HCT116 (cell line): ENCODE results near the gene SAP130. TPM values are rescaled to one million over a fixed set of nuclear protein-coding genes. Genes with fewer than 3 reads are reported as not detected.

Experiments used
- ATAC-seq: fragments of 200-7000 bp; cut with Tn5 transposase; 2 replicates; pipeline ENCODE4 v1.9.1; 2020; ENCODE audit warnings: mild to moderate bottlenecking, moderate library complexity
- BruUV-seq: library from RNA; stranded (reverse); fragments of 400-500 nt; replicated peaks from 2 replicates; lab custom pipeline; 2021; lab: Mats Ljungman, UMichigan
- CTCF ChIA-PET: fragments of 300-600 bp; sonication (Branson Sonifier 250); formaldehyde crosslinking; loops from one replicate; lab custom pipeline; 2021; ENCODE audit warnings: antibody characterized with exemption; lab: Charles Lee
- POLR2A ChIA-PET: fragments of 300-600, 350-600 bp; sonication (Branson Sonifier 250); formaldehyde crosslinking; loops from one replicate; lab custom pipeline; 2021; ENCODE audit warnings: antibody characterized with exemption; lab: Charles Lee
- RAD21 ChIA-PET, 2 experiments: fragments of 300-600 bp; sonication (Branson Sonifier 250); formaldehyde crosslinking; loops; one replicate each; lab custom pipeline; 2023; ENCODE audit warnings: low total read pairs in 2 of 2; ENCODE audit not compliant: uncharacterized antibody in 2 of 2, unreplicated experiment in 2 of 2, low non-redundant PET in 1 of 2; lab: Charles Lee
- DNase-seq: peaks from one replicate; pipeline ENCODE4 v3.0.0-alpha.2; 2010; ENCODE audit warnings: low read depth, low spot score
- H2AFZ ChIP-seq: fragments of 200-600 bp; shearing (Covaris generic), sonication (generic); 2 replicates; pipeline ENCODE4 v1.6.1; 2017; ENCODE audit warnings: low read depth, mixed run types, mixed read lengths, antibody characterized with exemption, low read length; ENCODE audit not compliant: poor library complexity, severe bottlenecking
- H3K27ac ChIP-seq: 2 replicates; pipeline ENCODE4 v1.5.1; 2012; ENCODE audit warnings: low read depth, low read length
- H3K27me3 ChIP-seq: fragments of 200-600 bp; sonication (generic); 2 replicates; pipeline ENCODE4 v1.6.1; 2016; ENCODE audit warnings: mixed run types, low read length, mixed read lengths; ENCODE audit not compliant: insufficient read depth
- H3K36me3 ChIP-seq, 2 experiments: fragments of 200-500 bp in 1 of 2; fragments of 200-600 bp in 1 of 2; sonication (Bioruptor generic) in 1 of 2; sonication (generic) in 1 of 2; 2 replicates each; pipeline versions ENCODE4 v1.5.1 to v1.6.1; 2014 to 2016; ENCODE audit warnings: low read length in 2 of 2, inconsistent platforms in 1 of 2, mixed read lengths in 1 of 2, mixed run types in 1 of 2; ENCODE audit not compliant: insufficient read depth in 2 of 2, control insufficient read depth in 1 of 2
- H3K4me1 ChIP-seq, 2 experiments: fragments of 200-600 bp in 1 of 2; sonication (generic) in 1 of 2; 2 replicates each; pipeline versions ENCODE4 v1.5.1 to v1.6.1; 2012 to 2017; ENCODE audit warnings: low read length in 2 of 2, inconsistent platforms in 1 of 2, mild to moderate bottlenecking in 1 of 2, mixed read lengths in 1 of 2, mixed run types in 1 of 2, moderate library complexity in 1 of 2; ENCODE audit not compliant: insufficient read depth in 2 of 2, control insufficient read depth in 1 of 2
- H3K4me2 ChIP-seq: fragments of 200-600 bp; sonication (generic); 2 replicates; pipeline ENCODE4 v1.6.1; 2017; ENCODE audit warnings: mixed run types, low read length, mixed read lengths
- H3K4me3 ChIP-seq, 2 experiments: fragments of 200-600 bp in 1 of 2; sonication (generic) in 1 of 2; replicated peaks in 1 of 2; 2 replicates each; pipeline ENCODE4 v1.5.1; 2011 to 2016; ENCODE audit warnings: low read length in 2 of 2, control low read depth in 1 of 2, low read depth in 1 of 2, mild to moderate bottlenecking in 1 of 2, mixed read lengths in 1 of 2, mixed run types in 1 of 2
- H3K79me2 ChIP-seq: fragments of 200-600 bp; sonication (generic); 2 replicates; pipeline ENCODE4 v1.6.1; 2017; ENCODE audit warnings: mild to moderate bottlenecking, mixed run types, low read length, moderate library complexity, mixed read lengths; ENCODE audit not compliant: insufficient read depth
- H3K9ac ChIP-seq: fragments of 200-600 bp; sonication (generic); 2 replicates; pipeline ENCODE4 v1.6.1; 2016; ENCODE audit warnings: low read length, mixed read lengths
- H3K9me2 ChIP-seq: fragments of 200-600 bp; sonication (generic), shearing (Covaris generic); 2 replicates; pipeline ENCODE4 v1.6.1; 2017; ENCODE audit warnings: mixed run types, mild to moderate bottlenecking, moderate library complexity; ENCODE audit not compliant: insufficient read depth
- H3K9me3 ChIP-seq, 2 experiments: fragments of 200-500 bp in 1 of 2; fragments of 200-600 bp in 1 of 2; sonication (Bioruptor generic) in 1 of 2; sonication (generic) in 1 of 2; 2 replicates each; pipeline ENCODE4 v1.6.1; 2014 to 2017; ENCODE audit warnings: low read length in 2 of 2, mixed read lengths in 2 of 2, inconsistent platforms in 1 of 2, low read depth in 1 of 2, mild to moderate bottlenecking in 1 of 2, mixed run types in 1 of 2, moderate library complexity in 1 of 2; ENCODE audit not compliant: control insufficient read depth in 1 of 2, insufficient read depth in 1 of 2
- H4K20me1 ChIP-seq: fragments of 200-600 bp; sonication (generic), shearing (Covaris generic); 2 replicates; pipeline ENCODE4 v1.6.1; 2017; ENCODE audit warnings: mixed run types, mild to moderate bottlenecking, moderate library complexity; ENCODE audit not compliant: insufficient read depth
- ATF3 ChIP-seq: IDR thresholded peaks from 2 replicates; pipeline ENCODE4 v1.6.1; 2012
- CBX3 ChIP-seq: IDR thresholded peaks from 2 replicates; pipeline ENCODE4 v1.6.1; 2012; ENCODE audit warnings: low read depth
- CTCF ChIP-seq, 3 experiments: fragments of 200-600 bp in 1 of 3; sonication (generic) in 1 of 3; IDR thresholded peaks in 2 of 3; conservative IDR thresholded peaks in 1 of 3; 2 replicates each; pipeline ENCODE4 v1.5.1; 2012 to 2017; ENCODE audit warnings: low read depth in 2 of 3, low read length in 2 of 3, antibody characterized with exemption in 1 of 3, borderline replicate concordance in 1 of 3, control low read depth in 1 of 3, mild to moderate bottlenecking in 1 of 3, mixed read lengths in 1 of 3, mixed run types in 1 of 3, moderate library complexity in 1 of 3; ENCODE audit not compliant: insufficient read depth in 1 of 3
- EGR1 ChIP-seq: IDR thresholded peaks from 2 replicates; pipeline ENCODE4 v1.6.1; 2012; ENCODE audit warnings: low read depth
- ELF1 ChIP-seq: IDR thresholded peaks from 2 replicates; pipeline ENCODE4 v1.6.1; 2012; ENCODE audit warnings: low read depth, borderline replicate concordance
- EZH2 ChIP-seq: fragments of 200-600 bp; sonication (generic); IDR thresholded peaks from 2 replicates; pipeline ENCODE4 v1.6.1; 2017; ENCODE audit warnings: antibody characterized with exemption, mixed run types
- EZH2phosphoT487 ChIP-seq: fragments of 200-600 bp; IDR thresholded peaks from 2 replicates; pipeline ENCODE4 v1.6.1; 2018; ENCODE audit warnings: antibody characterized with exemption, borderline replicate concordance
- JUND ChIP-seq: IDR thresholded peaks from 2 replicates; pipeline ENCODE4 v1.6.1; 2012
- POLR2A ChIP-seq: IDR thresholded peaks from 2 replicates; pipeline ENCODE4 v1.7.0; 2011; ENCODE audit warnings: borderline replicate concordance; ENCODE audit not compliant: insufficient read depth, insufficient read length; ENCODE audit errors: extremely low read depth
- POLR2AphosphoS5 ChIP-seq: IDR thresholded peaks from 2 replicates; pipeline ENCODE4 v1.6.1; 2011; ENCODE audit warnings: mild to moderate bottlenecking, low read depth, low read length, moderate library complexity
- RAD21 ChIP-seq: IDR thresholded peaks from 2 replicates; pipeline ENCODE4 v1.6.1; 2012; ENCODE audit warnings: low read depth, mild to moderate bottlenecking
- REST ChIP-seq: IDR thresholded peaks from 2 replicates; pipeline ENCODE4 v1.6.1; 2012; ENCODE audit warnings: low read depth
- SIN3A ChIP-seq: IDR thresholded peaks from 2 replicates; pipeline ENCODE4 v1.6.1; 2012; ENCODE audit warnings: low read depth
- SP1 ChIP-seq: IDR thresholded peaks from 2 replicates; pipeline ENCODE4 v1.6.1; 2012; ENCODE audit warnings: low read depth
- SRF ChIP-seq: IDR thresholded peaks from 2 replicates; pipeline ENCODE4 v1.6.1; 2012; ENCODE audit warnings: low read depth
- TCF7L2 ChIP-seq: IDR thresholded peaks from 2 replicates; pipeline ENCODE4 v1.7.0; 2011; ENCODE audit warnings: borderline replicate concordance, inconsistent platforms; ENCODE audit not compliant: insufficient read depth, insufficient read length; ENCODE audit errors: extremely low read depth
- YY1 ChIP-seq: IDR thresholded peaks from 2 replicates; pipeline ENCODE4 v1.6.1; 2011; ENCODE audit warnings: low read length, low read depth, moderate library complexity, mild to moderate bottlenecking; ENCODE audit not compliant: insufficient replicate concordance; ENCODE audit errors: extremely low read depth
- ZFX ChIP-seq: fragments of 450-650 bp; IDR thresholded peaks from 2 replicates; pipeline ENCODE4 v1.6.1; 2017
- ZNF274 ChIP-seq: fragments of 200-500 bp; sonication (Bioruptor generic); IDR thresholded peaks from 2 replicates; pipeline ENCODE4 v1.6.1; 2014; ENCODE audit warnings: mild to moderate bottlenecking, low read depth, low read length, inconsistent platforms
- intact Hi-C: fragments of 100-400 bp; cut with micrococcal nuclease; formaldehyde crosslinking; loops from 2 replicates; pipeline ENCODE4 v1.10.0; 2022
- total RNA-seq: library from RNA; stranded (reverse); gene quantifications from one replicate; pipeline ENCODE4 v1.2.1, GENCODE V29; 2021; ENCODE audit not compliant: unreplicated experiment
- TF ChIP-seq, protein P1 (sequence below): IDR thresholded peaks from 2 replicates; pipeline ENCODE4 v1.6.1; 2012

The SAP130 gene
- total RNA-seq, 1 experiment from 2014 or later, result 29.5 TPM

DNA sequence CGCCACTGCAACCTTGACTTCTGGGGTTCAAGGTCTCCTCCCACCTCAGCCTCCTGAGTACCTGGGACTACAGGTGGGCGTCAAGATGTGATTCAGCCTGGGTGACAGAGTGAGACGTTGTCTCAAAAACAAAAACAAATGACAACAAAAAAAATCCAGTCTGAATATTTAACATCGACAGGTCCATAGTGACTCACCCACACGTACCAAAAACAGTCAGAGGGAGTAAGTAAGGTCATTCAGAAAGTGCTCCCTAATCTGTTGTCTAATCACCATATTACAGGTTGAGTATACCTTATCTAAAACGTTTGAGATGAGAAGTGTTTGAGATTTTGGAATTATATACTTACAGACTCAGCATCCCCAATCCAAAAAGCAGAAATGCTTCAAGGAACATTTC lies 24.4 kb downstream of the SAP130 start:
- H3K79me2 ChIP-seq, result no peaks in the 10 kb centered on the region
- no peaks in the 10 kb centered on the region for H3K27me3 ChIP-seq
- H3K9me2 ChIP-seq, result no peaks in the 10 kb centered on the region
- CTCF ChIA-PET, result no interaction called here
- no peak overlapping the region for H3K9ac ChIP-seq
- no peak overlapping the region for H2AFZ ChIP-seq
- H3K27ac ChIP-seq, result no peak overlapping the region
- intact Hi-C loops, result no loop called here
- no peaks in the 10 kb centered on the region for H4K20me1 ChIP-seq
- H3K4me3 ChIP-seq, result no peak overlapping the region
- ATAC-seq, result no peak
- POLR2A ChIA-PET, result no interaction called here
- RAD21 ChIA-PET, result no interaction called here
- H3K36me3 ChIP-seq, result peaks cover 20 to 28% of the 10 kb centered on the region in 2 experiments
- H3K4me2 ChIP-seq, result no peak overlapping the region
- no TSS peak for BruUV-seq
- H3K9me3 ChIP-seq, result no peaks in the 10 kb centered on the region
- DNase-seq, result no peak
- TF ChIP-seq POLR2A, result no peak
- TF ChIP-seq JUND, result no peak
- no peak for TF ChIP-seq EZH2phosphoT487
- TF ChIP-seq SRF, result no peak
- no peak for TF ChIP-seq SP1
- TF ChIP-seq TCF7L2, result no peak
- TF ChIP-seq, protein P1, sequence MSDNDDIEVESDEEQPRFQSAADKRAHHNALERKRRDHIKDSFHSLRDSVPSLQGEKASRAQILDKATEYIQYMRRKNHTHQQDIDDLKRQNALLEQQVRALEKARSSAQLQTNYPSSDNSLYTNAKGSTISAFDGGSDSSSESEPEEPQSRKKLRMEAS, result no peak
- TF ChIP-seq CTCF (IDR thresholded peaks at IDR 0.05 in 2 of 3, conservative IDR thresholded peaks at IDR 0.05 in 1 of 3; ENCODE audit: borderline replicate concordance in 1 of 3, insufficient read depth in 1 of 3, low read depth in 2 of 3, low read length in 2 of 3), result no peak
- no peak for TF ChIP-seq ELF1
- no peak for TF ChIP-seq ZFX
- no peak for TF ChIP-seq YY1
- TF ChIP-seq ZNF274, result no peak
- no peak for TF ChIP-seq REST
- no peak for TF ChIP-seq EGR1
- no peak for TF ChIP-seq CBX3
- TF ChIP-seq RAD21, result no peak
- no peak for TF ChIP-seq POLR2AphosphoS5
- TF ChIP-seq EZH2, result no peak
- no peak for TF ChIP-seq SIN3A
- TF ChIP-seq ATF3, result no peak
- H3K4me1 ChIP-seq, result no peaks in the 10 kb centered on the region
